ENCODE results near the gene ZFYVE9.

DNA sequence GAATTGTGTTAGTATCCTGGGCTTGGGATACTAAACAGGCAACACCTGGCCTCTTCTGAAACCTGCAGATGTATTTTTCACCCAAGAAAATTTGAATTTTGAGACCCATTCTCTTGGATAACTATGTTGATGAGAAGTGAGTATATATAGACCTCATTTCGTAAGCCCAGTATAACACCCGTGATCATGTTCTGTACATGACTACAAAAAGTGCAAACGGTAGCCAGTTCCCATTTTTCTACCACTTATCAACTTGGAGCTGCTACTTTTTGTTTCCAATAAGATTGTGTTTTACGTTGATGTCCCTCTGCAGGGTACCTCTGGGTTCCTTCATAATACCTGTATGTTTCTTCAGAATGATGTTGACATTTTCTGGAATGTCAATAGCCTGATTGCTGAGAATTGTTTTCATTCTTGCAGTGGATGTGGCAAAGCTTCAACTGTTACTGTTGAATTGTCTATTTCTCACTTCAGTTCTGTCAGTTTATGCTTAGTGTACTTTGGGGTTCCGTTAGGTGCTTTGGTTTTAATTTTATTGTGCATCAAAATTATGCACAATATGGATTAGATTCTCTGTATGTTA is 48.1 kb downstream of the ZFYVE9 start:
- TF ChIP-seq, protein P1, sequence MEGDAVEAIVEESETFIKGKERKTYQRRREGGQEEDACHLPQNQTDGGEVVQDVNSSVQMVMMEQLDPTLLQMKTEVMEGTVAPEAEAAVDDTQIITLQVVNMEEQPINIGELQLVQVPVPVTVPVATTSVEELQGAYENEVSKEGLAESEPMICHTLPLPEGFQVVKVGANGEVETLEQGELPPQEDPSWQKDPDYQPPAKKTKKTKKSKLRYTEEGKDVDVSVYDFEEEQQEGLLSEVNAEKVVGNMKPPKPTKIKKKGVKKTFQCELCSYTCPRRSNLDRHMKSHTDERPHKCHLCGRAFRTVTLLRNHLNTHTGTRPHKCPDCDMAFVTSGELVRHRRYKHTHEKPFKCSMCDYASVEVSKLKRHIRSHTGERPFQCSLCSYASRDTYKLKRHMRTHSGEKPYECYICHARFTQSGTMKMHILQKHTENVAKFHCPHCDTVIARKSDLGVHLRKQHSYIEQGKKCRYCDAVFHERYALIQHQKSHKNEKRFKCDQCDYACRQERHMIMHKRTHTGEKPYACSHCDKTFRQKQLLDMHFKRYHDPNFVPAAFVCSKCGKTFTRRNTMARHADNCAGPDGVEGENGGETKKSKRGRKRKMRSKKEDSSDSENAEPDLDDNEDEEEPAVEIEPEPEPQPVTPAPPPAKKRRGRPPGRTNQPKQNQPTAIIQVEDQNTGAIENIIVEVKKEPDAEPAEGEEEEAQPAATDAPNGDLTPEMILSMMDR (IDR thresholded peaks at IDR 0.05): no peak
- no peak for TF ChIP-seq POLR2A (IDR thresholded peaks at IDR 0.05)
